ENCODE measurements around the gene CEP126. TPM values are rescaled to one million over a fixed set of nuclear protein-coding genes. Genes with fewer than 3 reads are reported as not detected.

CEP126 gene
- total and polyA plus RNA-seq, 2 of the 13 experiments (the other 11 are each of a cell fraction or from before 2014, with no cell fraction given), result 1.4 to 1.7 TPM

GRCh38 chr11:102012946-102013345 lies 98.1 kb downstream of the CEP126 start:
- 27% methylated on average over 3 of the region's 3 CpGs for WGBS (ENCODE audit: low lambda C conversion rate)
- Histone ChIP-seq H3K4me1 (ENCODE audit: insufficient read depth, low read length) (peaks cover 24% of the 10 kb centered on the region), H3K4me2 (ENCODE audit: low read depth, low read length) (no peak overlapping the region), H3K79me2 (ENCODE audit: insufficient read depth, low read length) (no peaks in the 10 kb centered on the region), H3K27me3 (ENCODE audit: control insufficient read depth in 1 of 2, insufficient read depth in 2 of 2, low read length in 2 of 2) (no peaks in the 10 kb centered on the region), H3K36me3 (replicated peaks in 1 of 2; ENCODE audit: control insufficient read depth in 1 of 2, insufficient read depth in 2 of 2, low read length in 2 of 2) (no peaks in the 10 kb centered on the region), H3K27ac (ENCODE audit: extremely low read length, insufficient read depth, low read length) (no peak overlapping the region), H4K20me1 (ENCODE audit: insufficient read depth, low read length) (no peaks in the 10 kb centered on the region), H3K9ac (ENCODE audit: insufficient read depth, low read depth, low read length) (no peak overlapping the region), H2AFZ (ENCODE audit: low read length) (no peak overlapping the region), H3K9me3 (ENCODE audit: low read length) (no peaks in the 10 kb centered on the region), H3K4me3 (replicated peaks in 1 of 3; ENCODE audit: insufficient read depth in 1 of 3, low read depth in 2 of 3, low read length in 3 of 3) (no peak overlapping the region)
- ChIA-PET POLR2A (no interaction called here), CTCF (ENCODE audit: low intra/inter-chr PET ratio, low total read pairs) (no interaction called here)
- DNase-seq (ENCODE audit: low spot score) (no peak), ATAC-seq (peak; percentile 48), FAIRE-seq (no peak)
- in situ Hi-C loops (cut with HindIII; ENCODE audit: extremely low pct_ligation_motif_present, low pct_unique_long_range_greater_than_20kb), result loop anchor here (5.0 to 25.0 kb wide), 2 partner anchors 146 to 576 kb away; no protein-coding TSS in a partner anchor
- TF ChIP-seq ZNF639 (CRISPR knock-in tag; conservative IDR thresholded peaks at IDR 0.05), result no peak
- no peak for TF ChIP-seq IKZF4 (CRISPR knock-in tag; IDR thresholded peaks at IDR 0.05; ENCODE audit: borderline replicate concordance, low read depth, not compliant biosample characterization)
- no peak for TF ChIP-seq ZFP62 (CRISPR knock-in tag; IDR thresholded peaks at IDR 0.05)
- no peak for TF ChIP-seq ZNF891 (CRISPR knock-in tag; IDR thresholded peaks at IDR 0.05)
- no peak for TF ChIP-seq ZNF850 (CRISPR knock-in tag; conservative IDR thresholded peaks at IDR 0.05)
- TF ChIP-seq CEBPG (CRISPR knock-in tag; IDR thresholded peaks at IDR 0.05), result no peak
- TF ChIP-seq ZNF124 (CRISPR knock-in tag; IDR thresholded peaks at IDR 0.05), result no peak
- intact Hi-C loops (cut with micrococcal nuclease; ENCODE audit: unreplicated experiment), result no loop called here
- no TSS peak for BruUV-seq (replicated peaks)

- Histone ChIP-seq H3K36me3 (replicated peaks in 1 of 2; ENCODE audit: control insufficient read depth in 1 of 2, insufficient read depth in 2 of 2, low read length in 2 of 2) (no peaks in the 10 kb centered on the region), H2AFZ (ENCODE audit: low read length) (no peak overlapping the region), H3K9me3 (ENCODE audit: low read length) (no peaks in the 10 kb centered on the region), H3K79me2 (ENCODE audit: insufficient read depth, low read length) (no peaks in the 10 kb centered on the region), H3K27me3 (ENCODE audit: control insufficient read depth in 1 of 2, insufficient read depth in 2 of 2, low read length in 2 of 2) (no peaks in the 10 kb centered on the region), H3K27ac (ENCODE audit: extremely low read length, insufficient read depth, low read length) (no peak overlapping the region), H3K4me1 (ENCODE audit: insufficient read depth, low read length) (peaks cover 24% of the 10 kb centered on the region), H4K20me1 (ENCODE audit: insufficient read depth, low read length) (no peaks in the 10 kb centered on the region), H3K4me3 (replicated peaks in 1 of 3; ENCODE audit: insufficient read depth in 1 of 3, low read depth in 2 of 3, low read length in 3 of 3) (no peak overlapping the region), H3K4me2 (ENCODE audit: low read depth, low read length) (no peak overlapping the region), H3K9ac (ENCODE audit: insufficient read depth, low read depth, low read length) (no peak overlapping the region)
- WGBS (ENCODE audit: low lambda C conversion rate), result 41% methylated on average over 5 of the region's 5 CpGs
- DNase-seq (ENCODE audit: low spot score), result no peak
- no TSS peak for BruUV-seq (replicated peaks)
- CTCF ChIA-PET (ENCODE audit: low intra/inter-chr PET ratio, low total read pairs), result no interaction called here
- in situ Hi-C loops (cut with HindIII; ENCODE audit: extremely low pct_ligation_motif_present, low pct_unique_long_range_greater_than_20kb), result loop anchor here (5.0 to 25.0 kb wide), 2 partner anchors 147 to 577 kb away; no protein-coding TSS in a partner anchor
- FAIRE-seq, result no peak
- intact Hi-C loops (cut with micrococcal nuclease; ENCODE audit: unreplicated experiment), result no loop called here
- POLR2A ChIA-PET, result no interaction called here
- ATAC-seq, result no peak
- no peak for TF ChIP-seq ZKSCAN8 (CRISPR knock-in tag; IDR thresholded peaks at IDR 0.05; ENCODE audit: borderline replicate concordance)
- TF ChIP-seq SIX4 (CRISPR knock-in tag; IDR thresholded peaks at IDR 0.05), result no peak
- TF ChIP-seq IRF9 (CRISPR knock-in tag; IDR thresholded peaks at IDR 0.05; ENCODE audit: borderline replicate concordance), result no peak
- no peak for TF ChIP-seq ZSCAN25 (CRISPR knock-in tag; IDR thresholded peaks at IDR 0.05)
- no peak for TF ChIP-seq SRSF1 (optimal IDR thresholded peaks at IDR 0.05; ENCODE audit: low read depth, low read length)
- TF ChIP-seq ETV5 (CRISPR knock-in tag; IDR thresholded peaks at IDR 0.05; ENCODE audit: borderline replicate concordance), result no peak
- no peak for TF ChIP-seq TFE3 (CRISPR knock-in tag; IDR thresholded peaks at IDR 0.05)
- no peak for TF ChIP-seq TRIM22 (IDR thresholded peaks at IDR 0.05)
- no peak for TF ChIP-seq ZNF317 (CRISPR knock-in tag; IDR thresholded peaks at IDR 0.05)
Observed at GRCh38 chr11:102014756-102015155, 99.9 kb downstream of the CEP126 start.

All from HepG2 (cell line).